Measurements from ENCODE around the gene NTHL1. TPM values are rescaled to one million over a fixed set of nuclear protein-coding genes. Genes with fewer than 3 reads are reported as not detected.

NTHL1 gene
- total and polyA plus RNA-seq, 10 of the 15 experiments (the other 5 are each of a cell fraction or from before 2014, with no cell fraction given), result 0.85 to 54.7 (median 39.0) TPM

GRCh38 chr16:1991948-1992703 lies 55.5 kb downstream of the NTHL1 start:
- WGBS (ENCODE audit: insufficient coverage, insufficient replicate concordance, low lambda C conversion rate, missing lambda C conversion rate), result 21% methylated on average over 67 of the region's 96 CpGs
- peak; percentile 80 for ATAC-seq
- in situ Hi-C loops (cut with MboI), result no loop called here
- no peak for TF ChIP-seq CREM (IDR thresholded peaks at IDR 0.05; ENCODE audit: low read depth)
- TF ChIP-seq RAD51 (IDR thresholded peaks at IDR 0.05), result no peak
- peak; percentile 10 for TF ChIP-seq BCL3 (IDR thresholded peaks at IDR 0.05; ENCODE audit: borderline replicate concordance, insufficient read depth, low read depth, low read length, poor library complexity, severe bottlenecking)
- TF ChIP-seq SP1 (IDR thresholded peaks at IDR 0.05; ENCODE audit: low read depth, low read length), result peak; percentile 7
- no peak for TF ChIP-seq EP300 (IDR thresholded peaks at IDR 0.05; ENCODE audit: borderline replicate concordance in 1 of 2, control insufficient read depth in 1 of 2, low read depth in 2 of 2, low read length in 2 of 2)
- peak; percentile 78; the same call in 1 of the 2 replicates for TF ChIP-seq ZNF592 (IDR thresholded peaks at IDR 0.05)
- TF ChIP-seq SIN3A (IDR thresholded peaks at IDR 0.05; ENCODE audit: low read depth, low read length), result no peak
- TF ChIP-seq ETV6 (conservative IDR thresholded peaks at IDR 0.05 in 1 of 2, IDR thresholded peaks at IDR 0.05 in 1 of 2; ENCODE audit: borderline replicate concordance in 1 of 2, low read depth in 1 of 2), result no peak
- TF ChIP-seq DPF2 (IDR thresholded peaks at IDR 0.05), result peak; percentile 20; the same call in 1 of the 2 replicates
- no peak for TF ChIP-seq TARDBP (IDR thresholded peaks at IDR 0.05; ENCODE audit: borderline replicate concordance)
- no peak for TF ChIP-seq REST (IDR thresholded peaks at IDR 0.05; ENCODE audit: low read depth, low read length)

More at GRCh38 chr16:1991948-1992703, 55.5 kb downstream of the NTHL1 start:
- peak; percentile 37 for DNase-seq (ENCODE audit: low read depth, low spot score)
- Histone ChIP-seq H3K27ac (ENCODE audit: control insufficient read depth, insufficient read depth) (peak overlapping the region; percentile 27; the same call in 1 of the 2 replicates), H3K9me3 (replicated peaks; ENCODE audit: control insufficient read depth, insufficient read depth, low read length) (peaks cover 1% of the 10 kb centered on the region; the same call in 1 of the 3 replicates), H3K27me3 (replicated peaks in 1 of 2; ENCODE audit: control insufficient read depth in 2 of 2, insufficient read depth in 2 of 2, low read length in 1 of 2) (no peaks in the 10 kb centered on the region), H3K4me3 (peak overlapping the region; percentile 65; the same call in 1 of the 2 replicates), H4K20me1 (ENCODE audit: control insufficient read depth, insufficient read depth) (no peaks in the 10 kb centered on the region), H3K36me3 (ENCODE audit: control insufficient read depth in 2 of 2, insufficient read depth in 2 of 2, low read length in 1 of 2) (peaks cover 0 to 3% of the 10 kb centered on the region in 2 experiments; a peak in 2 of 4 replicates), H2AFZ (ENCODE audit: control insufficient read depth, low read depth, low read length) (peak overlapping the region; percentile 53), H3K79me2 (ENCODE audit: control insufficient read depth, insufficient read depth, low read length) (no peaks in the 10 kb centered on the region), H3K4me2 (ENCODE audit: control insufficient read depth, insufficient read depth) (peak overlapping the region; percentile 98), H3K9ac (ENCODE audit: control insufficient read depth, insufficient read depth, low read length) (no peak overlapping the region), H3K4me1 (ENCODE audit: control insufficient read depth, insufficient read depth, low read length) (peaks cover 26% of the 10 kb centered on the region)
- ChIA-PET CTCF (interaction anchor here (1.3 to 6.5 kb wide), 3 partner anchors 10 to 26 kb away, joined by 4 to 54 read pairs (median 5); partner anchors contain the start of genes NOXO1 and RNF151), SMC1A (ENCODE audit: uncharacterized antibody, unreplicated experiment) (no interaction called here), POLR2A (interaction anchor here (1.0 to 3.3 kb wide), 7 partner anchors 11 to 314 kb away, joined by 3 to 18 read pairs (median 13); partner anchors contain the start of genes NOXO1, RPS2 and TBL3), RAD21 (ENCODE audit: unreplicated experiment) (interaction anchor here (0.9 to 1.9 kb wide), 2 partner anchors 11 to 12 kb away, joined by 4 to 12 read pairs; partner anchors contain the start of gene NOXO1)
- peak; percentile 87 for FAIRE-seq
- intact Hi-C loops (cut with micrococcal nuclease; ENCODE audit: unreplicated experiment), result no loop called here
- no TSS peak for BruUV-seq (replicated peaks)
